OCI-LY1 (cell line): ENCODE data around the gene SST.

ENCODE experiments used
- CTCF ChIP-seq: fragments of 200-600 bp; sonication (generic), shearing (Covaris generic); IDR thresholded peaks from 2 replicates; pipeline ENCODE4 v1.5.1; 2017; ENCODE audit warnings: mild to moderate bottlenecking, antibody characterized with exemption, low read length, moderate library complexity, mixed read lengths
- EZH2 ChIP-seq: fragments of 200-600 bp; sonication (generic), shearing (Covaris generic); IDR thresholded peaks from 2 replicates; pipeline ENCODE4 v1.8.0; 2017; ENCODE audit warnings: borderline replicate concordance, mixed run types, mild to moderate bottlenecking, antibody characterized with exemption, low read length, moderate library complexity, mixed read lengths

GRCh38 chr3:187623285-187623814, 46.8 kb downstream of the SST start:
- TF ChIP-seq CTCF (no peak), EZH2 (no peak)
